ENCODE measurements around the gene CFAP46. TPM values are rescaled to one million over a fixed set of nuclear protein-coding genes. Genes with fewer than 3 reads are reported as not detected.
"Not testable (repeated sequence)": the region's sequence is repeated elsewhere in the genome, so short reads cannot be mapped to it uniquely, and the experiment has no call there.

Gene CFAP46
- total RNA-seq, 4 donors from 2014 or later = under 0.01 to 1.3 (median 0.28) TPM

DNA sequence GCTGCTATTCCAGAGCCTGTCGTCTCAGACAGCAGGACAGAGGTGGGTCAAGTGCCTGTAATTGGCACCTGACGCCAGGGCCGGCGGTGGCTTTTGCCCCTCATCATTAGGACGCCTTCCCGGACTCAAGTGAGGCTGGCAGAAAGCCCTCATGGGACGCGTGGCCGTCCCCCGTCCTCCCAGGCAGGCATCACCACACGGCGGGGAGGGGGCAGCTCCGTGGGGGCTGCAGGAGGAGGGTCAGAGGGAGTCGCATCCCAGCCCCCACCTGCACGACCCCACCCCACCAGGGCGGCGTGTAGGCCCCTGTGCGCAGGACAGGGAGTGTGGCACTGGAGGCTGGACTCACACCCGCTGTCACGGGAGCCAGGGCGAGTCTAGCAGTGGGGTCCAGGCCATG lies 16.3 kb downstream of the CFAP46 start:
- Histone ChIP-seq H3K27ac (replicated peaks in 1 of 4) (no peak overlapping the region), H3K4me3 (no peak overlapping the region), H3K4me1 (no peaks in the 10 kb centered on the region), H3K9me3 (no peaks in the 10 kb centered on the region), H3K27me3 (peaks cover 0 to 19% (median 0%) of the 10 kb centered on the region in 4 donors), H3K36me3 (no peaks in the 10 kb centered on the region)
- WGBS = 87% methylated on average over 19 of the region's 21 CpGs
- TF ChIP-seq, protein P1, sequence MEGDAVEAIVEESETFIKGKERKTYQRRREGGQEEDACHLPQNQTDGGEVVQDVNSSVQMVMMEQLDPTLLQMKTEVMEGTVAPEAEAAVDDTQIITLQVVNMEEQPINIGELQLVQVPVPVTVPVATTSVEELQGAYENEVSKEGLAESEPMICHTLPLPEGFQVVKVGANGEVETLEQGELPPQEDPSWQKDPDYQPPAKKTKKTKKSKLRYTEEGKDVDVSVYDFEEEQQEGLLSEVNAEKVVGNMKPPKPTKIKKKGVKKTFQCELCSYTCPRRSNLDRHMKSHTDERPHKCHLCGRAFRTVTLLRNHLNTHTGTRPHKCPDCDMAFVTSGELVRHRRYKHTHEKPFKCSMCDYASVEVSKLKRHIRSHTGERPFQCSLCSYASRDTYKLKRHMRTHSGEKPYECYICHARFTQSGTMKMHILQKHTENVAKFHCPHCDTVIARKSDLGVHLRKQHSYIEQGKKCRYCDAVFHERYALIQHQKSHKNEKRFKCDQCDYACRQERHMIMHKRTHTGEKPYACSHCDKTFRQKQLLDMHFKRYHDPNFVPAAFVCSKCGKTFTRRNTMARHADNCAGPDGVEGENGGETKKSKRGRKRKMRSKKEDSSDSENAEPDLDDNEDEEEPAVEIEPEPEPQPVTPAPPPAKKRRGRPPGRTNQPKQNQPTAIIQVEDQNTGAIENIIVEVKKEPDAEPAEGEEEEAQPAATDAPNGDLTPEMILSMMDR (IDR thresholded peaks at IDR 0.05) = no peak
- no peak for TF ChIP-seq POLR2A (IDR thresholded peaks at IDR 0.05; ENCODE audit: low read depth)
- no peak for TF ChIP-seq EP300 (IDR thresholded peaks at IDR 0.05)
- TF ChIP-seq POLR2AphosphoS5 (IDR thresholded peaks at IDR 0.05) = no peak
- no peak for DNase-seq (ENCODE audit: extremely low spot score)
- intact Hi-C loops (cut with DNase I) = no loop called here

DNA sequence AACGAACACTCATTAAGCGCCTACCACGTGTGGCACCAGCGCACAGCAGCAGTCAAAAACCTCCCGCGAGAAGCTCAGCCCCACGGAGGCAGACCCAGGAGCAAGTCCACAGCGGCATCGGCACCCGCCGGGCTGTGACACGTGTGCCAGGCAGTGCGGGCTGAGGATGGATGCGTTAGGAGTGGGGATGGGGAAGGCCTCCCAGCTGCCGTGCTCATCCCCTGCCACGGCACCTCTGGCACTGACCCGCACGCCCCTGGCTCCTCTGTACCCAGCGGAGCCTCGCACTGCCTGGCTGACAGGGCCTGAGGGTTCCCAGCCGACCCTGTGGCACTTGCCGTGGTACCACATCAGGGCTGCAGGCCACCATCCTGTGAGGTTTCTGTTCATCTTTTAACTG lies 16.8 kb downstream of the CFAP46 start:
- intact Hi-C loops (cut with DNase I) = no loop called here
- no peaks in the 10 kb centered on the region for H3K4me1 ChIP-seq
- TF ChIP-seq, protein P1 (IDR thresholded peaks at IDR 0.05) = no peak
- TF ChIP-seq EP300 (IDR thresholded peaks at IDR 0.05) = no peak
- TF ChIP-seq POLR2A (IDR thresholded peaks at IDR 0.05; ENCODE audit: low read depth) = no peak
- no peak for TF ChIP-seq POLR2AphosphoS5 (IDR thresholded peaks at IDR 0.05)
- no peak for DNase-seq (ENCODE audit: extremely low spot score)
- no peak overlapping the region for H3K27ac ChIP-seq (replicated peaks in 1 of 4)
- no peaks in the 10 kb centered on the region for H3K9me3 ChIP-seq
- 93% methylated on average over 16 of the region's 22 CpGs for WGBS
- H3K4me3 ChIP-seq = no peak overlapping the region
- no peaks in the 10 kb centered on the region for H3K36me3 ChIP-seq
- H3K27me3 ChIP-seq = peaks cover 0 to 24% (median 0%) of the 10 kb centered on the region in 4 donors

DNA sequence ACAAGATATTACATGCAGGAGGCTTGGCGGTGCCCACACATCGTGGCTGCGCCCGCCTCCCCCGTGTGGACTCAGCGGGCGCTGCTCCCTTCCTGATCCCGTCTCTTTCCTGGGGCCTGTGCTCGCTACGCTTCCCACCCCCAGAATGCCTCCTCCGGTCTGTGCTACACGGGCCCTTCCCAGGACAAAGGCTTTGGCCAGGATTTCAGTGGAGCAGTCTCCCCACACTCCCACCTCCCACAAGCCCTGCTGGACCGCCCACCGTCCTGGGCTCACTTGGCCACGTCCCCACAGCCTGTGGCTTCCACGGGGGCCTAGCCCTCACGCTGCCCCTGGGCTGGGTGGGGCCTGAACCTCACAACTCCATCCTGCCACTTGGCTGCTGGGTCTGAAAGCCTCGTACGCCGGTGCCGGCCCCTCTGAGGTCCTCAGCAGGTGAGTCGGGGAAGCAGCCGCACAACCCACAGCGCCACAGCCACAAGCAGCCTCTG lies 17.3 kb downstream of the CFAP46 start:
- no peak overlapping the region for H3K4me3 ChIP-seq
- no peak for DNase-seq (ENCODE audit: extremely low spot score)
- H3K9me3 ChIP-seq = no peaks in the 10 kb centered on the region
- 83% methylated on average over 16 of the region's 24 CpGs for WGBS
- peaks cover 0 to 29% (median 0%) of the 10 kb centered on the region in 4 donors for H3K27me3 ChIP-seq
- no peak overlapping the region for H3K27ac ChIP-seq (replicated peaks in 1 of 4)
- no peaks in the 10 kb centered on the region for H3K36me3 ChIP-seq
- H3K4me1 ChIP-seq = no peaks in the 10 kb centered on the region
- TF ChIP-seq, protein P1 (IDR thresholded peaks at IDR 0.05) = no peak
- no peak for TF ChIP-seq POLR2A (IDR thresholded peaks at IDR 0.05; ENCODE audit: low read depth)
- no peak for TF ChIP-seq POLR2AphosphoS5 (IDR thresholded peaks at IDR 0.05)
- no peak for TF ChIP-seq EP300 (IDR thresholded peaks at IDR 0.05)
- intact Hi-C loops (cut with DNase I) = no loop called here

DNA sequence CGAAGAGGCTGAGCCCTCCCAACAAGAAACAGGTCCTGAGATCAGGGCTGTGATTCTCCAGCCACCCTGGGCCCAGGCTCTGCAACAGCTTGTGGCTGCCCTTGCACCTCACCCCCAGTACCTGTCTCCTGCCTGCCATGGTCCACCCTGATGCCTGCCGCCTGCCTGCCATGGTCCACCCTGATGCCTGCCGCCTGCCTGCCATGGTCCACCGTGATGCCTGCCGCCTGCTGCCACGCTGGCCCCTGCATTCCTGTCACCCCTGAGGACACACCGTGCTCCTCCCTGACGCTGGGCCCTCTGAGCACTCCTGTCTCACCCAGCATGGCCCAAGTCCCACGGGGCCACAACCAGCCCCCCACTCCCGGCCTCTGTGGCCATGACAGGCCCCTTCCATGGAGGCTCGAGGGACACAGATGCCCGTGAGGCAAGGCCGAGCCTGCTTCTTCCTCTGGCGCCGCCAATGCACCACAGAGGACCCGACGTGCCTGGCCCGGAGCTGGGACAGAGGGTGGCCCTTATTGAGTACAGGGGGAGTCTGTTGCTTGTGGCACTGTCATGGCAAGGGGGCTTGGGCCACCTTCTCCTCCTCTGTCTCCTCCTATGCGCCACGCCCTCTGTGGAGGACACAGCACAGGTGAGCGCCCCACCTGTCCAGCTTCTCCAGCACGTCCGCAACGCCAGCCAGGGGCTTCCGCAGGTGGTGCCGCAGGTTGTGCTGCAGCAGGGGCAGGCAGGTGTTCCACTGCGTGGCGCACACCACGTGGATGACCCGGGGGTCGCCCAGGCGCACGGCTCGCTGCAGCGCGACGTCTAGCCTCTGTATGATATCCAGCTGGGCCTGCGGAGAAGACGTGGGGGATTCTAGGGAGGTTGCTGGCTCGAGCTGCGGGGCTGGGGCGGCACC lies 18.1 kb downstream of the CFAP46 start:
- Histone ChIP-seq H3K4me3 (no peak overlapping the region), H3K4me1 (no peaks in the 10 kb centered on the region), H3K9me3 (no peaks in the 10 kb centered on the region), H3K36me3 (no peaks in the 10 kb centered on the region), H3K27ac (replicated peaks in 1 of 4) (no peak overlapping the region), H3K27me3 (peaks cover 0 to 34% (median 0%) of the 10 kb centered on the region in 4 donors)
- TF ChIP-seq, protein P1 (IDR thresholded peaks at IDR 0.05) = no peak
- TF ChIP-seq POLR2AphosphoS5 (IDR thresholded peaks at IDR 0.05) = no peak
- intact Hi-C loops (cut with DNase I) = no loop called here
- 81% methylated on average over 16 of the region's 42 CpGs for WGBS
- DNase-seq (ENCODE audit: extremely low spot score) = no peak

DNA sequence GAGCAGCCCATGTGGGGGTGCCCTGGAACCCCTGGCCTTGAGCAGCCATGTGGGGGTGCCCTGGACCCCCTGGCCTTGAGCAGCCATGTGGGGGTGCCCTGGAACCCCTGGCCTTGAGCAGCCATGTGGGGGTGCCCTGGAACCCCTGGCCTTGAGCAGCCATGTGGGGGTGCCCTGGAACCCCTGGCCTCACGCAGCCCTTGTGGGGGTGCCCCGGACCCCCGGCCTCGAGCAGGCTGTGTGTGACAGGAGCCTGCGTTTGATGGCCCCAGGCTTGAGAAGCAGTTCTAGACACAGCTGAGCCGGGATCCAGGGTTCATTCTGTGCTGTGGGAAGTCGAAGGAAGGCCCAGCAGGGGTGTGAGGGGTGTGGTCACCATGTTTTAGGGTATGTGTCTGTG lies 19.0 kb downstream of the CFAP46 start:
- intact Hi-C loops (cut with DNase I); H3K4me1 ChIP-seq; H3K9me3 ChIP-seq; H3K27ac ChIP-seq (replicated peaks in 1 of 4); H3K36me3 ChIP-seq; H3K4me3 ChIP-seq; DNase-seq (ENCODE audit: extremely low spot score): not testable (repeated sequence)
- WGBS = 79% methylated on average over 7 of the region's 7 CpGs
- H3K27me3 ChIP-seq = peaks cover 0 to 34% (median 0%) of the 10 kb centered on the region in 4 donors
